GM12875 (cell line): ENCODE results near the gene GDAP1L1.

Source experiments
- H3K4me3 ChIP-seq: one replicate; pipeline ENCODE4 v1.5.1; 2011; ENCODE audit warnings: low read depth, low read length, control low read depth
- CTCF ChIP-seq: IDR thresholded peaks from 2 replicates; pipeline ENCODE4 v1.5.1; 2011; ENCODE audit warnings: low read depth, mild to moderate bottlenecking, control low read depth, inconsistent platforms, low read length, moderate library complexity, borderline replicate concordance; ENCODE audit not compliant: insufficient read depth

GDAP1L1 gene

GRCh38 chr20:44210406-44211176, 36.5 kb upstream of the GDAP1L1 start, which contains the start of gene OSER1:
TSS of gene OSER1 (minus strand) at chr20:44210771. CDS start at chr20:44206957, 3,814 bp downstream.
- peak within 1 kb of the TSS; percentile 77 for H3K4me3 ChIP-seq
- no peak for TF ChIP-seq CTCF

GRCh38 chr20:44211177-44212039, 35.7 kb upstream of the GDAP1L1 start:
- no peak for TF ChIP-seq CTCF
- peak overlapping the region; percentile 38 for H3K4me3 ChIP-seq

GRCh38 chr20:44212792-44213191, 34.3 kb upstream of the GDAP1L1 start:
- H3K4me3 ChIP-seq = no peak overlapping the region
- no peak for TF ChIP-seq CTCF

GRCh38 chr20:44215125-44215524, 32.0 kb upstream of the GDAP1L1 start:
- peak; percentile 89 for TF ChIP-seq CTCF
- H3K4me3 ChIP-seq = no peak overlapping the region

- no peak overlapping the region for H3K4me3 ChIP-seq
- peak; percentile 92 for TF ChIP-seq CTCF
These were observed 29.6 kb upstream of the GDAP1L1 start for GRCh38 chr20:44217342-44218092.

GRCh38 chr20:44218446-44218845, 28.7 kb upstream of the GDAP1L1 start:
- H3K4me3 ChIP-seq = no peak overlapping the region
- TF ChIP-seq CTCF = no peak
